Cardiac fibroblast (primary cell): Measurements from ENCODE around the gene IGF2BP1.

Source experiments
- DNase-seq, 2 donors: peaks; one replicate each; pipeline versions ENCODE4 v3.0.0 to v3.0.0-alpha.2; 2010; ENCODE audit warnings: low read depth in 2 of 2
- H3K4me3 ChIP-seq, 2 donors: replicated peaks in 1 of 2; 1 replicate in 1 of 2; 2 replicates in 1 of 2; pipeline ENCODE4 v1.5.1; 2011; ENCODE audit warnings: low read depth in 2 of 2, low read length in 2 of 2, mild to moderate bottlenecking in 2 of 2, moderate library complexity in 1 of 2
- TF ChIP-seq, protein P1 (sequence below): IDR thresholded peaks from one replicate; pipeline ENCODE4 v1.5.1; 2011; ENCODE audit warnings: low read depth, mild to moderate bottlenecking, low read length, inconsistent platforms

IGF2BP1 gene

DNA sequence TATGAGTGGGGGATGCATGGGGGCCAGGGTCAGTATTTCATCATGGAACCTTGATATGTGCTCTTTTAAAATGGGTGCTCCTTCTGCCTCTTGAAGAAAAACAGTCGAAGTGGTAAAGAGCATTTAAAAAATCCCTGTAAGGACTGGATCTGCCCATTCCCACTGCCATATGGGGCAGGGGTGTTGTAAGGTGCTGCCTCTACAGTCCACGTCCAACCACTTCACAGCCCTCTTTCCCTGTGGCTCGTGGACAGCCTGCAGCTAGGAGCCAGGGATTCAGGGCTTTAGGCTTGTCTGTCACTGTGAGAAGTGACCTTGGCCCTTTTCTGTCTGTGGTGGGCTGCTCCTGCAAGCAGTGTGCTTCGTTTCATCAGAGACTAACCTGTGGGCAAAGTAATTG, 44.3 kb downstream of the IGF2BP1 start:
- no peak for DNase-seq
- no peak overlapping the region for H3K4me3 ChIP-seq
- TF ChIP-seq, protein P1, sequence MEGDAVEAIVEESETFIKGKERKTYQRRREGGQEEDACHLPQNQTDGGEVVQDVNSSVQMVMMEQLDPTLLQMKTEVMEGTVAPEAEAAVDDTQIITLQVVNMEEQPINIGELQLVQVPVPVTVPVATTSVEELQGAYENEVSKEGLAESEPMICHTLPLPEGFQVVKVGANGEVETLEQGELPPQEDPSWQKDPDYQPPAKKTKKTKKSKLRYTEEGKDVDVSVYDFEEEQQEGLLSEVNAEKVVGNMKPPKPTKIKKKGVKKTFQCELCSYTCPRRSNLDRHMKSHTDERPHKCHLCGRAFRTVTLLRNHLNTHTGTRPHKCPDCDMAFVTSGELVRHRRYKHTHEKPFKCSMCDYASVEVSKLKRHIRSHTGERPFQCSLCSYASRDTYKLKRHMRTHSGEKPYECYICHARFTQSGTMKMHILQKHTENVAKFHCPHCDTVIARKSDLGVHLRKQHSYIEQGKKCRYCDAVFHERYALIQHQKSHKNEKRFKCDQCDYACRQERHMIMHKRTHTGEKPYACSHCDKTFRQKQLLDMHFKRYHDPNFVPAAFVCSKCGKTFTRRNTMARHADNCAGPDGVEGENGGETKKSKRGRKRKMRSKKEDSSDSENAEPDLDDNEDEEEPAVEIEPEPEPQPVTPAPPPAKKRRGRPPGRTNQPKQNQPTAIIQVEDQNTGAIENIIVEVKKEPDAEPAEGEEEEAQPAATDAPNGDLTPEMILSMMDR: no peak

DNA sequence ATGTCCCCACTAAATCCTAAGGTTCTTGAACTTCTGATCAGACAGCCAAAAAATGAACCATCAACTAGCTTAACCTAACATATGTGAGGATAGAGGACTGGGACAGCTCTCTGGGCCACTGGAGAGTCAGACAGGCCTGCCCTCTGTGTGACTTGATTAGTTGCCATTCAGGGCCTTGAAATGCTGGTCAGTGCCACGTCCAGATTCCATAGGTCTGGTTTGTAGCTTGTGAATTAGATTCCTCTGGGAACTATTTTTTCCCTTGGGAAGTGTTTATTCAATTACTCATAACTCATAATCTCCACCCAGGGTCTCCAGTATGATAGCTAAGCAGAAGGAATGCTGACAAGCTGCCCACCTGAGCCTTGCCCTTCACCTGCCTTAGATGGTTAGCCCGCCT, 48.2 kb downstream of the IGF2BP1 start:
- no peak overlapping the region for H3K4me3 ChIP-seq
- TF ChIP-seq, protein P1: no peak
- peak in 1 of 2 donors; percentile 18 for DNase-seq

DNA sequence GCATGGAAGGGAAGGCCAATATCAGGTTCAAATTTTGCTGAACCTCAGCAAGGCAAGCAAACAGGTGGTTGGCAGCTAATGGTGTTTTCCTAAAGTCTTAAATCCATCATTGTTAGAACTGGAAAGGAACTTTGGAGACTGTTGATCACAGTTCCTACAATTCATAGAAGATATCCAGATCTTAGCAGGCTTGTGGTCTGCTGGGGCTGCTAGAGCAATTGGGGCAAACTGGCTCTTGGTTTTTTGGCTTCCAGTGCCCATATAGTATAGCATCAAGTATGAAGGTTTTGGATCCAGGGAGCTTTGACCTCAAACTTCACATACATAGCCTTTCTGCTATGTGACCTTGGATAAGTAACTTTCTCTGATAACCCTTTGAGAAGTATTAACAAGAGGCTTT, 49.7 kb downstream of the IGF2BP1 start:
- DNase-seq: no peak
- H3K4me3 ChIP-seq: no peak overlapping the region
- TF ChIP-seq, protein P1: no peak

DNA sequence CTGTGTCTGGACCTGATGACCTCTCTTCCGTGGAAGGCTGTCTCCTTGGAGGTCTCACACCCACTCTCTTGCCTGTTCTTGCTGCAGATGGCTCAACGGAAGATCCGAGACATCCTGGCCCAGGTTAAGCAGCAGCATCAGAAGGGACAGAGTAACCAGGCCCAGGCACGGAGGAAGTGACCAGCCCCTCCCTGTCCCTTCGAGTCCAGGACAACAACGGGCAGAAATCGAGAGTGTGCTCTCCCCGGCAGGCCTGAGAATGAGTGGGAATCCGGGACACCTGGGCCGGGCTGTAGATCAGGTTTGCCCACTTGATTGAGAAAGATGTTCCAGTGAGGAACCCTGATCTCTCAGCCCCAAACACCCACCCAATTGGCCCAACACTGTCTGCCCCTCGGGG, 52.1 kb downstream of the IGF2BP1 start:
- DNase-seq: no peak
- no peak overlapping the region for H3K4me3 ChIP-seq
- TF ChIP-seq, protein P1: no peak

DNA sequence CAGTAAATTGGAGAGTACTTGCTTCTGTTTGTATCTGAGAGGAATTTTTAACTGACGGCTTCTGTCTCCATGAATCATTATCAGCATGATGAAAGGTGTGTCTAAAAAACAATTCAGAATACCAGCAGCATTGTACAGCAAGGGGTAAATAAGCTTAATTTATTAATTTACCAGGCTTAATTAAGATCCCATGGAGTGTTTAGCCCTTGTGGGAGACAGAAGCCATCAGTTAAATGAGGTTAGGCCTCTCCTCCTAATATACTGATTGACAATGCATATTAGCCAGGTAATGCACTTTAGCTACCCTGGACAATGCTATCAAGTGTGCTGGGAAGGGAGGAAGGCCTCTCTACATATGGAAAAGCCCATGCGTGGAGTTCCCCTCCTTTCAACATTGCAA, 53.4 kb downstream of the IGF2BP1 start:
- DNase-seq: no peak
- TF ChIP-seq, protein P1: no peak

DNA sequence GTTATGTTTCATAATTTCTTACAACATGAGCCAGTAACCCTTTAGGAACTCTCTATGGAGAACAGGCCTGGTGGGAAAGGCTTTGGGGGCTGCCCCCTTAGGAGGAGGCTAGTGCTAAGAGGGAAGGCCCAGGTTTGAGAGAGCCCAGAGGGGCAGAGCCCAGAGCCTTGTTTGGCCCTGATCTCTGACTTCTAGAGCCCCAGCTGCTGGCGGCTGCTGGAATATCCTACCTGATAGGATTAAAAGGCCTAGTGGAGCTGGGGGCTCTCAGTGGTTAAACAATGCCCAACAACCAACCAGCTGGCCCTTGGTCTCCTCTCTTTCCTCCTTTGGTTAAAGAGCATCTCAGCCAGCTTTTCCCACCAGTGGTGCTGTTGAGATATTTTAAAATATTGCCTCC, 54.1 kb downstream of the IGF2BP1 start:
- TF ChIP-seq, protein P1: no peak
- H3K4me3 ChIP-seq: no peak overlapping the region
- DNase-seq: no peak

More for the DNA sequence above, 53.4 kb downstream of the IGF2BP1 start:
- no peak overlapping the region for H3K4me3 ChIP-seq

DNA sequence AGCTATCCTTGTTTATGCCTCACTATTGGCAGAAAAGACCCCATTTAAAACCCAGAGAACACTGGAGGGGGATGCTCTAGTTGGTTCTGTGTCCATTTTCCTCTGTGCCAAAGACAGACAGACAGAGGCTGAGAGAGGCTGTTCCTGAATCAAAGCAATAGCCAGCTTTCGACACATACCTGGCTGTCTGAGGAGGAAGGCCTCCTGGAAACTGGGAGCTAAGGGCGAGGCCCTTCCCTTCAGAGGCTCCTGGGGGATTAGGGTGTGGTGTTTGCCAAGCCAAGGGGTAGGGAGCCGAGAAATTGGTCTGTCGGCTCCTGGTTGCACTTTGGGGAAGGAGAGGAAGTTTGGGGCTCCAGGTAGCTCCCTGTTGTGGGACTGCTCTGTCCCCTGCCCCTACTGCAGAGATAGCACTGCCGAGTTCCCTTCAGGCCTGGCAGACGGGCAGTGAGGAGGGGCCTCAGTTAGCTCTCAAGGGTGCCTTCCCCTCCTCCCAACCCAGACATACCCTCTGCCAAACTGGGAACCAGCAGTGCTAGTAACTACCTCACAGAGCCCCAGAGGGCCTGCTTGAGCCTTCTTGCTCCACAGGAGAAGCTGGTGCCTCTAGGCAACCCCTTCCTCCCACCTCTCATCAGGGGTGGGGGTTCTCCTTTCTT, 56.1 kb downstream of the IGF2BP1 start:
- no peak overlapping the region for H3K4me3 ChIP-seq
- TF ChIP-seq, protein P1: no peak
- no peak for DNase-seq
